PC-9 (cell line): Measurements from ENCODE around the gene ZBTB7C.

Experiments used
- EZH2 ChIP-seq: fragments of 200-600 bp; sonication (generic); IDR thresholded peaks from 2 replicates; pipeline ENCODE4 v1.8.0; 2017; ENCODE audit warnings: antibody characterized with exemption, low read depth
- TF ChIP-seq, protein P1 (sequence below): fragments of 200-600 bp; sonication (generic); conservative IDR thresholded peaks from 2 replicates; pipeline ENCODE4 v1.6.1; 2017; ENCODE audit warnings: mixed run types, antibody characterized with exemption, mild to moderate bottlenecking, moderate library complexity

GRCh38 chr18:48292229-48292628, 117.0 kb downstream of the ZBTB7C start:
- TF ChIP-seq, protein P1, sequence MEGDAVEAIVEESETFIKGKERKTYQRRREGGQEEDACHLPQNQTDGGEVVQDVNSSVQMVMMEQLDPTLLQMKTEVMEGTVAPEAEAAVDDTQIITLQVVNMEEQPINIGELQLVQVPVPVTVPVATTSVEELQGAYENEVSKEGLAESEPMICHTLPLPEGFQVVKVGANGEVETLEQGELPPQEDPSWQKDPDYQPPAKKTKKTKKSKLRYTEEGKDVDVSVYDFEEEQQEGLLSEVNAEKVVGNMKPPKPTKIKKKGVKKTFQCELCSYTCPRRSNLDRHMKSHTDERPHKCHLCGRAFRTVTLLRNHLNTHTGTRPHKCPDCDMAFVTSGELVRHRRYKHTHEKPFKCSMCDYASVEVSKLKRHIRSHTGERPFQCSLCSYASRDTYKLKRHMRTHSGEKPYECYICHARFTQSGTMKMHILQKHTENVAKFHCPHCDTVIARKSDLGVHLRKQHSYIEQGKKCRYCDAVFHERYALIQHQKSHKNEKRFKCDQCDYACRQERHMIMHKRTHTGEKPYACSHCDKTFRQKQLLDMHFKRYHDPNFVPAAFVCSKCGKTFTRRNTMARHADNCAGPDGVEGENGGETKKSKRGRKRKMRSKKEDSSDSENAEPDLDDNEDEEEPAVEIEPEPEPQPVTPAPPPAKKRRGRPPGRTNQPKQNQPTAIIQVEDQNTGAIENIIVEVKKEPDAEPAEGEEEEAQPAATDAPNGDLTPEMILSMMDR, result no peak
- no peak for TF ChIP-seq EZH2
